OCI-LY7 (cell line): ENCODE measurements around the gene PLS3. TPM values are rescaled to one million over a fixed set of nuclear protein-coding genes. Genes with fewer than 3 reads are reported as not detected.

Source experiments
- BruUV-seq: library from RNA; stranded (reverse); fragments of 400-500 nt; replicated peaks from 2 replicates; lab custom pipeline; 2021; lab: Mats Ljungman, UMichigan
- CTCF ChIA-PET: fragments of 300-600 bp; sonication (Branson Sonifier 250); formaldehyde crosslinking; loops from one replicate; lab custom pipeline; 2022; ENCODE audit warnings: antibody characterized with exemption; ENCODE audit not compliant: unreplicated experiment; lab: Charles Lee
- POLR2A ChIA-PET: fragments of 300-600 bp; sonication (Branson Sonifier 250); formaldehyde crosslinking; loops from one replicate; lab custom pipeline; 2022; ENCODE audit warnings: antibody characterized with exemption; lab: Charles Lee
- DNase-seq: peaks from one replicate; pipeline ENCODE4 v3.0.0-alpha.2; 2015; ENCODE audit warnings: low spot score
- H2AFZ ChIP-seq: fragments of 200-600 bp; sonication (generic), shearing (Covaris generic); 2 replicates; pipeline ENCODE4 v1.6.1; 2014; ENCODE audit warnings: mild to moderate bottlenecking, antibody characterized with exemption, low read length, moderate library complexity
- H3K27ac ChIP-seq: fragments of 200-600 bp; sonication (generic); 2 replicates; pipeline ENCODE4 v1.5.1; 2014; ENCODE audit warnings: mixed run types, low read depth, mild to moderate bottlenecking, moderate library complexity, low read length, inconsistent platforms; ENCODE audit not compliant: poor library complexity, severe bottlenecking
- H3K36me3 ChIP-seq: fragments of 200-600 bp; sonication (generic); 2 replicates; pipeline ENCODE4 v1.6.1; 2014; ENCODE audit warnings: mild to moderate bottlenecking, antibody characterized with exemption, low read length, moderate library complexity, mixed read lengths; ENCODE audit not compliant: insufficient read depth
- H3K4me1 ChIP-seq: fragments of 200-600 bp; sonication (generic); 2 replicates; pipeline ENCODE4 v1.5.1; 2014; ENCODE audit warnings: mild to moderate bottlenecking, low read length; ENCODE audit not compliant: insufficient read depth, poor library complexity, severe bottlenecking
- H3K4me2 ChIP-seq: fragments of 200-600 bp; sonication (generic); 2 replicates; pipeline ENCODE4 v1.6.1; 2014; ENCODE audit warnings: mild to moderate bottlenecking, low read length
- H3K4me3 ChIP-seq: fragments of 200-600 bp; sonication (generic); 2 replicates; pipeline ENCODE4 v1.5.1; 2014; ENCODE audit warnings: mild to moderate bottlenecking, low read depth, low read length; ENCODE audit not compliant: poor library complexity, severe bottlenecking
- H3K79me2 ChIP-seq: fragments of 200-600 bp; sonication (generic); 2 replicates; pipeline ENCODE4 v1.6.1; 2016; ENCODE audit warnings: low read depth, mild to moderate bottlenecking, low read length, moderate library complexity, mixed read lengths; ENCODE audit not compliant: insufficient read depth
- H3K9me2 ChIP-seq: fragments of 200-600 bp; sonication (generic); 2 replicates; pipeline ENCODE4 v1.6.1; 2016; ENCODE audit warnings: mild to moderate bottlenecking, low read length, mixed read lengths; ENCODE audit not compliant: insufficient read depth
- H3K9me3 ChIP-seq: fragments of 200-600 bp; sonication (generic); 2 replicates; pipeline ENCODE4 v1.6.1; 2014; ENCODE audit warnings: mild to moderate bottlenecking, mixed run types, low read length, mixed read lengths
- H4K20me1 ChIP-seq: fragments of 200-600 bp; sonication (generic); 2 replicates; pipeline ENCODE4 v1.6.1; 2014; ENCODE audit warnings: mild to moderate bottlenecking, antibody characterized with exemption, low read length, moderate library complexity, mixed read lengths; ENCODE audit not compliant: insufficient read depth
- CTCF ChIP-seq: fragments of 200-600 bp; sonication (generic); conservative IDR thresholded peaks from 2 replicates; pipeline ENCODE4 v1.5.1; 2014; ENCODE audit warnings: mild to moderate bottlenecking, antibody characterized with exemption, low read length, moderate library complexity, mixed read lengths
- EZH2phosphoT487 ChIP-seq: fragments of 200-600 bp; sonication (generic); IDR thresholded peaks from 2 replicates; pipeline ENCODE4 v1.6.1; 2018; ENCODE audit warnings: low read depth, borderline replicate concordance, mild to moderate bottlenecking, mixed run types, antibody characterized with exemption, low read length, moderate library complexity, mixed read lengths
- intact Hi-C: fragments of 100-400 bp; cut with micrococcal nuclease; formaldehyde crosslinking; loops from one replicate; pipeline ENCODE4 v1.10.0; 2022; ENCODE audit not compliant: unreplicated experiment
- small RNA-seq: library from RNA; depleted of rRNA; stranded (forward); fragments of <200 nt; gene quantifications from one replicate; pipeline ENCODE3, GENCODE V24; 2014
- total RNA-seq, 2 experiments: library from RNA; depleted of rRNA in 1 of 2; stranded (reverse); fragments of >200 nt in 1 of 2; shearing (Covaris generic) in 1 of 2; gene quantifications; 2 replicates each; pipeline ENCODE4 v1.2.3, GENCODE V29; 2014 to 2022

Gene PLS3
- total RNA-seq, 2 experiments from 2014 or later, result not detected

GRCh38 chrX:115697806-115698205 lies 136.8 kb downstream of the PLS3 start:
- Histone ChIP-seq H2AFZ (no peak overlapping the region), H3K79me2 (no peaks in the 10 kb centered on the region), H3K36me3 (no peaks in the 10 kb centered on the region), H3K27ac (no peak overlapping the region), H3K4me2 (no peak overlapping the region), H4K20me1 (no peaks in the 10 kb centered on the region), H3K9me2 (no peaks in the 10 kb centered on the region), H3K4me3 (no peak overlapping the region), H3K4me1 (no peaks in the 10 kb centered on the region), H3K9me3 (no peaks in the 10 kb centered on the region)
- POLR2A ChIA-PET, result no interaction called here
- intact Hi-C loops, result no loop called here
- BruUV-seq, result no TSS peak
- CTCF ChIA-PET, result no interaction called here
- TF ChIP-seq EZH2phosphoT487 (no peak), CTCF (no peak)
- DNase-seq, result no peak

Small RNAs within 50 kb of the gene (small RNA-seq; reads per million reads assigned to genes)
- not detected for gene RF00264
